ENCODE data around the gene MAP1LC3B2. TPM values are rescaled to one million over a fixed set of nuclear protein-coding genes. Genes with fewer than 3 reads are reported as not detected.

Gene MAP1LC3B2
- total RNA-seq, 4 donors from 2014 or later, result 0.76 TPM; not detected in 2

GRCh38 chr12:116528065-116528464, 31.1 kb upstream of the MAP1LC3B2 start:
- peak overlapping the region; percentile 8 to 87 (median 44) for H3K27ac ChIP-seq
- no peaks in the 10 kb centered on the region for H3K27me3 ChIP-seq
- no peak overlapping the region for H3K4me3 ChIP-seq
- H3K9me3 ChIP-seq, result no peaks in the 10 kb centered on the region
- no peaks in the 10 kb centered on the region for H3K36me3 ChIP-seq
- H3K4me1 ChIP-seq, result peaks cover 16 to 67% (median 46%) of the 10 kb centered on the region in 3 donors
- TF ChIP-seq CTCF (IDR thresholded peaks at IDR 0.05), result no peak
- TF ChIP-seq POLR2A (IDR thresholded peaks at IDR 0.05), result no peak
- WGBS, 2 donors, result 38 to 54% methylated on average over 4 of the region's 4 CpGs
- intact Hi-C loops (cut with DNase I), result no loop called here
- no peak for DNase-seq

GRCh38 chr12:116528498-116528897, 30.7 kb upstream of the MAP1LC3B2 start:
- no peak for DNase-seq
- Histone ChIP-seq H3K27me3 (no peaks in the 10 kb centered on the region), H3K27ac (peak overlapping the region; percentile 8 to 87 (median 52)), H3K36me3 (no peaks in the 10 kb centered on the region), H3K4me3 (no peak overlapping the region), H3K9me3 (no peaks in the 10 kb centered on the region), H3K4me1 (peaks cover 20 to 71% (median 49%) of the 10 kb centered on the region in 3 donors)
- 60 to 63% methylated on average over 1 of the region's 1 CpG for WGBS, 2 donors
- no peak for TF ChIP-seq POLR2A (IDR thresholded peaks at IDR 0.05)
- no peak for TF ChIP-seq CTCF (IDR thresholded peaks at IDR 0.05)
- intact Hi-C loops (cut with DNase I), result no loop called here

GRCh38 chr12:116529048-116529447, 30.1 kb upstream of the MAP1LC3B2 start:
- no peak for TF ChIP-seq CTCF (IDR thresholded peaks at IDR 0.05)
- no peak for TF ChIP-seq POLR2A (IDR thresholded peaks at IDR 0.05)
- no peaks in the 10 kb centered on the region for H3K9me3 ChIP-seq
- 59 to 83% methylated on average over 8 of the region's 8 CpGs for WGBS, 2 donors
- no peaks in the 10 kb centered on the region for H3K27me3 ChIP-seq
- H3K27ac ChIP-seq, result peak overlapping the region in 3 of 4 donors; percentile 35 to 87 (median 68)
- H3K4me3 ChIP-seq, result no peak overlapping the region
- DNase-seq, result no peak
- no peaks in the 10 kb centered on the region for H3K36me3 ChIP-seq
- intact Hi-C loops (cut with DNase I), result no loop called here
- H3K4me1 ChIP-seq, result peaks cover 25 to 77% (median 51%) of the 10 kb centered on the region in 3 donors

- intact Hi-C loops (cut with DNase I), result no loop called here
- peak overlapping the region in 3 of 4 donors; percentile 35 to 87 (median 68) for H3K27ac ChIP-seq
Observed at GRCh38 chr12:116529686-116530085, 29.5 kb upstream of the MAP1LC3B2 start.

GRCh38 chr12:116532428-116532827, 26.8 kb upstream of the MAP1LC3B2 start:
- Histone ChIP-seq H3K9me3 (no peaks in the 10 kb centered on the region), H3K27me3 (no peaks in the 10 kb centered on the region), H3K27ac (peak overlapping the region; percentile 74 to 91 (median 90)), H3K36me3 (no peaks in the 10 kb centered on the region), H3K4me1 (peaks cover 23 to 69% (median 38%) of the 10 kb centered on the region in 3 donors), H3K4me3 (no peak overlapping the region)
- DNase-seq, result no peak
- intact Hi-C loops (cut with DNase I), result no loop called here
- WGBS, 2 donors, result 73 to 79% methylated on average over 4 of the region's 4 CpGs
- no peak for TF ChIP-seq POLR2A (IDR thresholded peaks at IDR 0.05)
- TF ChIP-seq CTCF (IDR thresholded peaks at IDR 0.05), result no peak

More at GRCh38 chr12:116529686-116530085, 29.5 kb upstream of the MAP1LC3B2 start:
- peaks cover 29 to 79% (median 50%) of the 10 kb centered on the region in 3 donors for H3K4me1 ChIP-seq
- no peaks in the 10 kb centered on the region for H3K9me3 ChIP-seq
- 42 to 61% methylated on average over 2 of the region's 2 CpGs for WGBS, 2 donors
- H3K4me3 ChIP-seq, result no peak overlapping the region
- no peak for DNase-seq
- no peaks in the 10 kb centered on the region for H3K36me3 ChIP-seq
- no peaks in the 10 kb centered on the region for H3K27me3 ChIP-seq
- TF ChIP-seq POLR2A (IDR thresholded peaks at IDR 0.05) (no peak), CTCF (IDR thresholded peaks at IDR 0.05) (no peak)

Data from esophagus squamous epithelium (tissue), 5 donors.